Suppressor macrophage (primary cell): ENCODE results near the gene GULP1.

ENCODE experiments used
- DNase-seq, 4 experiments: peaks; one replicate each; pipeline ENCODE4 v3.0.0-alpha.2; 2020 to 2022

Gene GULP1

GRCh38 chr2:188369365-188369764 is 77.7 kb downstream of the GULP1 start:
- DNase-seq = peak; percentile 35 to 47 (median 43)

GRCh38 chr2:188378371-188378950 is 86.8 kb downstream of the GULP1 start:
- DNase-seq = no peak

GRCh38 chr2:188379748-188380147 is 88.1 kb downstream of the GULP1 start:
- DNase-seq = no peak

- no peak for DNase-seq
Observed at GRCh38 chr2:188380280-188380679, 88.6 kb downstream of the GULP1 start.

GRCh38 chr2:188381614-188382013 is 89.9 kb downstream of the GULP1 start:
- DNase-seq = no peak

- no peak for DNase-seq
Observed at GRCh38 chr2:188382107-188382506, 90.4 kb downstream of the GULP1 start.

- no peak for DNase-seq
Observed at GRCh38 chr2:188383158-188383557, 91.5 kb downstream of the GULP1 start.

GRCh38 chr2:188385857-188386256 is 94.2 kb downstream of the GULP1 start:
- DNase-seq = no peak

- no peak for DNase-seq
Observed at GRCh38 chr2:188388831-188389230, 97.2 kb downstream of the GULP1 start.

GRCh38 chr2:188391354-188391753 is 99.7 kb downstream of the GULP1 start:
- DNase-seq = no peak

GRCh38 chr2:188394931-188395472 is 103.3 kb downstream of the GULP1 start:
- no peak for DNase-seq

GRCh38 chr2:188395903-188396689 is 104.4 kb downstream of the GULP1 start:
- no peak for DNase-seq

GRCh38 chr2:188399159-188399558 is 107.5 kb downstream of the GULP1 start:
- no peak for DNase-seq

- no peak for DNase-seq
Observed at GRCh38 chr2:188403676-188404075, 112.0 kb downstream of the GULP1 start.

GRCh38 chr2:188404341-188405004 is 112.8 kb downstream of the GULP1 start:
- DNase-seq = no peak

- DNase-seq = no peak
Observed at GRCh38 chr2:188406414-188406813, 114.7 kb downstream of the GULP1 start.

- DNase-seq = no peak
Observed at GRCh38 chr2:188410504-188411235, 119.0 kb downstream of the GULP1 start.

- no peak for DNase-seq
Observed at GRCh38 chr2:188412190-188412589, 120.5 kb downstream of the GULP1 start.

- no peak for DNase-seq
Observed at GRCh38 chr2:188414411-188414810, 122.7 kb downstream of the GULP1 start.

GRCh38 chr2:188414869-188415753 is 123.4 kb downstream of the GULP1 start:
- no peak for DNase-seq

GRCh38 chr2:188415754-188416083 is 124.0 kb downstream of the GULP1 start:
- DNase-seq = no peak

- no peak for DNase-seq
Observed at GRCh38 chr2:188416367-188416766, 124.7 kb downstream of the GULP1 start.
